GM19463 (cell line): ENCODE data around the gene MVB12B.

Experiments
- ATAC-seq: cut with Tn5 transposase; IDR thresholded peaks from one replicate; pipeline ENCODE4 v1.9.1; 2021; ENCODE audit warnings: mild to moderate bottlenecking, moderate library complexity; ENCODE audit not compliant: unreplicated experiment

The MVB12B gene

DNA sequence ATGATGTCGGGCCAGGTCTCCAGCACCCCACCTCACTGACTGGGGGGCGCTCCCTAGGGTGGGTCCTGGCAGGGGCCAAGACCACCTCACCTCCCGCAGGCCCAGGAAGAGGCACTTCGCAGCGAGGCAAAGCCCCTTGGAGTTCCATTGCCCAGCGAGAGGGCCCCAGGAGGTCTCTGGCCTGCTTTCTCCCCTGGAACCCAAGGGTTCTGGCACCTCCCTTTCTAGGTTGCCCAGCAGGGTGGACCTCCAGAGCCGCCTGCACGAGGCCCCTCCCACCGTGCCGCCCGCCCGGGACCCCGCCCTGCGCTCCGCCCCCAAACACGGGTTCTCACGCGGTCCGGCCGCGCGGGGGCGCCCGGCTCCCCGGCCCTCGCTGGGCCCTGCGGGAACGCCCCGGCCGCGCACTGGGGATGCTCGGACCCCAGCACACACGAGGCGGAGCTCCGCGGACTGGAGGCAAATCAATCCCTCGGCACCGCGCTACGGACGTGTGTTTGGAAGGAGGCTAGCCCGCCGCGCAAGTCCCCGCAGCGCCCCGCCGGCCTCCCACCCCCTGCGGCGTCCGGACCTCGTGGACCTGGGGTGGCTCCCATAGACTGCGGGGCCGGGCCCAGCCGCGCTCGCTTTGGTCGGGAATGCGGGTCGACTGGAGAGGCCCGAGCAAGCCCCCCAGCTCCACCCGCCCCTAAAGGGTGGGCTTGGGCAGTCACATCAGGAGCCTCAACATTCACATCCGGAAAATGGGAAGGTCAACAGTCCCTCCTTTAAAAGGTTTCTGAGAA, 187.6 kb downstream of the MVB12B start:
- no peak for ATAC-seq

DNA sequence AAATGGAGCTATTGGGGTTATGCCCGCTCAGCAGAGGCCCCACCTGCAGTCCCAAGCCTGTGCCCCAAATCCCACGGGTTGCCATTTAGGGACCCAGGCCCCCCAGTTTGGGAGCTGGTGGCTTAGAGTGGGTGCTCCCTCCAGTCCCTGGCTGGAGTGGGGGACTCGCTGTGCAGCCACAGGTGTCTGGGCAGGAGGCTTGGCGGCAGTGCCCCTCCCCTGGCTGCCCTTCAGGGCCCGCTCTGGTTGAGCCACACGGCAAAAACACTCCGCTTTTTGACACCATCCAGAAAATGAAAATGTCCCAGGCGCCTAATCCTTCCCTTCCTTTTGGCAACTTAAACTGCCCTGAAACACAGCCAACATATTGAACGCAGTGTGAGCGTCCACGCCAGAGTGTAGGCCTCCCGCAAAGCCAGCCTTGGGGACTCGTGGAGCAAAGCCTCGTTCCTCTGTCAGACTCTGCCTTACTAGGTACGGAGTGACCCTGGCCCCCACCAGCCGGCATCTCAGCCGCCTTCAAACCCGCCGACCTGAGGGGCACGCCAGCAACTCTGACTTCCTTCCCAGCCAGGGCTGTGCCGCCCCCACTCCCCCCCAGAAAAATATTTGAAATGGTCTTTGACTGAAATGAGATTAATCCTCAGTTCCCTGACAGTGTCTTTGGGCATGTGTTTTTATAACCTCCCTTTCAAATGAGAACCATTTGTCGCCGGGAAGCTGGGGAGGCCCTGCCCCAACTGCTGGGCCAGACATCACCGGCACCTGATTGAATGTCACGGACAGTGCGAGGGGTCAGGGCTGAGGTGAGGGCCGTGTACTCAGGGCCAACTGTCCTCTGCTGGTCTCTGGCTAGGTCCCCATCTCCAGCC, 188.6 kb downstream of the MVB12B start:
- ATAC-seq, result no peak

DNA sequence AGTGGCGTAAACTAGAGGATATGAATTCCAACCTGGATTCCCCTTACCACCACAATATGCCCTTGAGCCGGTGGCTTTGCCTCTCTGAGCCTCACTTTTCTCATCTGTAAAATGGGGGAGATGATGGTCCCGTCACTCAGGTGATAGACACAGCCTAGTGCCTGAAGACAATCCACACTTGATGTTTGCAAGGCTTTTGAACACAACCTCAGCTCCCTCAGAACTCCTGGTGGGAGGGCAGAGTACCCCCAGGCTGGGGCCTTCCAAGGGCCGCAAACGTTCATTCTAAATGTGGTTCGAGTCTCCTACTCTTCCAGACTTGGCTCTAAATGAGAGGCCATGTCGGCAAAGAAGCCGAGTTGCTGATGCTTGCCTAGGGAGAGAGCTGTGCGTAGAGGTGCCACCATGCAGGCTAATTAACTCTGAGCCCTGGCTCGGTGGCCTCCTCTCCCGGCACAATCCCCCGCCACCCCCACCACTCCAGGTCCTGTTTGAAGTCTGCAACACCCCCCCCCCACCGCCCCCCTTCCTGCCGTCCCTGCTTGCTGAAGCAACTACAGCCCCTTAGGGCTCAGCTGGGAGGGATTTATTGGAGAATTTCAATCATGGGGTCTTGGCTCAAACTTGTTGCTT, 189.4 kb downstream of the MVB12B start:
- ATAC-seq, result no peak

DNA sequence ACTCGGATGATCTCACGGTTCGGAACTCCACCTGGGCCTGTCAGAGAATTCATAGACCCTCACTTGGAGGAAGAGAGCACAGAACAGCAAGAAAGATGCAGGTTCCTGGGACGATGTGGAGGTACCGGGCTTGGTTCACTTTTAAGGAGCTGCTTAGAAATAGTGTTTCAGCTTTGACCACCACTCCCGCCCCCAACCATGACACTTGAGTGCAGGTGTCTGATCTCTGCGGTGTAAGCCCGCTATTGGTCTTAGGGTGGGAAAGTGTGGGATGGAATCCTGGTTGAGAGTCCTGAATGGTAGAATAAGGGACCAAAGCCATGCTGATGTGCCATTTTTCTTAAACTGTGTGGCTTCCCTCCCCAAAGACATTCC, 189.9 kb downstream of the MVB12B start:
- ATAC-seq, result no peak

DNA sequence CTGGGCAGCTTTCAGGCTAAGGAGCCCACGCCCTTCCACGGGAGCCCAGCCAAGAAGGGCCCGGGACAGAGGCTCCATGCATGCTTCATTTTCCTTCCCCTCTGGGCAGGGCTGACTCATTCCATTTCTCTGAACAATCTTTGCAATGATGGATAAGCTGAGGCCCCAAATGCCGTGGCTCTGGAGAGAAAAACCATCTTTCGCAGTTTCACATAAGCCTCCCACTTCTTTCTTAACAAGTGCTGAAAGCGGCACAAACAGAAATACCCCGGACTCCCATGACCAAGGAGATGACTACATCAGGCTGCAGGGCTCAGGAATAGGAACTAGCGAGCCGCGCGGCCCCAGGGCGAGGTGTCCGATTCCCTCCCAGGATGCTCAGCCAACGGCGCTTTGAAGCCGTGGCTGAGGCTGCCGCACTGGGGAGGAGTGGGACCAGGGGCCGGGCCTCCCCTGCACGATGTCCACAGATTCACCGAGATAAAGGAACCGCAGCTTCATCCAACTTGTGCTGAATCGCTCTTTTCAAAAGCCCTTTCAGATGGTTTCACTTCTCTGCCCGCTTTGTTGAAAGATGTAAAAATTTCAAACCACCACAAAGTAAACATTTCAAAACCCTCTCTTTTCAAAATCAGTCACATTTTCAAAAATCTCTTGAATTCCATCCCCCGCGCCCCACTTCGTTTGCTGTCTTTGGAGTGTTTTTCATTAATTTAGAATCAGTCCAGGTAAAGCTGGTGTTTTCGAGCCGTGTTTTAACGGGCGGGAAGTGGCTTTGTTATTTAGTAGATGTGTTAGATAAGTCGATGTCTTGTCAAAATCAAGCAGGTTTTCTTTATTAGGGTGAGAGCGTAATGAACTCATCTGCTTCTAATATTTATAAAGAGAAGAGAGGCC, 190.6 kb downstream of the MVB12B start:
- peak; percentile 53 for ATAC-seq

- ATAC-seq, result no peak
Measured at GRCh38 chr9:126517833-126518356, 191.3 kb downstream of the MVB12B start.

- no peak for ATAC-seq
Measured at GRCh38 chr9:126518763-126519162, 192.1 kb downstream of the MVB12B start.

DNA sequence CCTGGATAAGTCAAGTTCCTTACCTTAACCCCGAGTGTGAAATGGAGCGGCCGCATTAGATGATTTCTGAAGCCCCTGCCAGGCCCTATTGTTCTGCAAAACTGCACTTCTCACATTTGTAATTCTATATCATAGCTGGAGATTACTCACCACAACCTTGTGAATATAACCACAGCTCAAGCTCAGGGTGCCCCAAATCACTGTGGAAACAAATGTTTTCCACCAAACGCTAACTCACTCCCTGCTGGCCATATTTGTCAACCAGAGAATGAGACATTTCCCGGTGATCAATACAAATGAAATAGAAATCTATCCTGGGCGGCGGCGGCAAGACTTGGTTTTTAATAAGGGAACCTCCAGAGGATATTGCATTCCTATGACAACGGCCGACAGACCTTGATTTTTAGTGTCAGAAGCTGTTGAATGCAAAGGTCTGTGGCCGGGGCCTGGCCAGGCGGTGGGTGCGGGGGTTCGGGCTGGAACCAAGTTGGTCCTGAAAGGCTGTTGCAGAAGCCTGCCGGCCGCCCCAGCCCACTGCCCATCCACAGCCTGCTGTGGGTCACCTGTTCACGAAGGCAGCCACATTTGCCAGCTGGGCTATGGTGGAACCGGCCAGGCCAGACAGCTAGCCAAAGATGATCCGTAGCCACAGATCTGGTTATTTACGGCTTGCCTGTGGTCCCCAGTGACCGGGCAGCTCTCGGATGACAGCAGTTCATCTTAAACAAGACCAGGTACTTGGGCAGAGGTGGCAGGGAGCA, 193.2 kb downstream of the MVB12B start:
- no peak for ATAC-seq

DNA sequence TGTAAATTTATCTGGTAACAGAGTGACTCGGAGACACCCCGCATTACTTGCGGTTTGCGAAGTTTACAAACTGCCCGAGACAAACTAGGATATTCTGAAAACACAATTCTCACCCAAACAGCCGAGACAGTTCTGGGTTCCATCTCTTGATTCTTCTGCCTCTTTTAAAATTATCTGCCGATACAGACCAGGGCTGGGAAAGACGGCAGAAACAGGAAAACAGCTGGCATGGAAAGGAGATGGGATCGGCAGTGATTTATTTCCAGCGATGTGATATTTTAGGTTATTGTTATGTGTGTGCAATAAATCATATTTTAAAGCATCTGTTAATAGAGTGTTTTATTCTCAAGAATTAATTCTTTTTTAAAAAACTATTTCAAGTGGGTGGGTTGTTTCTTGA, 193.8 kb downstream of the MVB12B start:
- no peak for ATAC-seq

GRCh38 chr9:126521089-126521488, 194.5 kb downstream of the MVB12B start:
- ATAC-seq, result no peak

DNA sequence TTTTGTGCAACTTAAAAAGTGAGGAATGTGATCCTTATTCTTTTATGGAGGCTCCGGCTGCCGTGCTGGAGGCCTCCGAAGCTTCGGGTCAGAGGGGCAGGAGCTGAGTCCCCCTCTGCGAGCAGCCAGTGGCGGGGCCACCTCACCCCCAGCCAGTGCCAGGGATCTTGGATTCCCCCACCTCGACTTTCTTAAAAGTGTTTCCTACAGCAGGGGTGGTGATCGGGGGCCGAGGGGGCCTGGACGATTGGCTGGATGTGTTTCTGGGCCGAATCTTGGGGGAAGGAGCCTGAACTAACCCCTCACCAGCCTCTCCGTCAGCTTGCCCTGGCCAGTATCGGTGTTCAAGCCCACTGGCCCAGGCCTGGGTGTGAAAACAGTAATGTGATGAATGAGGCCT, 194.9 kb downstream of the MVB12B start:
- no peak for ATAC-seq

GRCh38 chr9:126521976-126522590, 195.5 kb downstream of the MVB12B start:
- ATAC-seq, result no peak

DNA sequence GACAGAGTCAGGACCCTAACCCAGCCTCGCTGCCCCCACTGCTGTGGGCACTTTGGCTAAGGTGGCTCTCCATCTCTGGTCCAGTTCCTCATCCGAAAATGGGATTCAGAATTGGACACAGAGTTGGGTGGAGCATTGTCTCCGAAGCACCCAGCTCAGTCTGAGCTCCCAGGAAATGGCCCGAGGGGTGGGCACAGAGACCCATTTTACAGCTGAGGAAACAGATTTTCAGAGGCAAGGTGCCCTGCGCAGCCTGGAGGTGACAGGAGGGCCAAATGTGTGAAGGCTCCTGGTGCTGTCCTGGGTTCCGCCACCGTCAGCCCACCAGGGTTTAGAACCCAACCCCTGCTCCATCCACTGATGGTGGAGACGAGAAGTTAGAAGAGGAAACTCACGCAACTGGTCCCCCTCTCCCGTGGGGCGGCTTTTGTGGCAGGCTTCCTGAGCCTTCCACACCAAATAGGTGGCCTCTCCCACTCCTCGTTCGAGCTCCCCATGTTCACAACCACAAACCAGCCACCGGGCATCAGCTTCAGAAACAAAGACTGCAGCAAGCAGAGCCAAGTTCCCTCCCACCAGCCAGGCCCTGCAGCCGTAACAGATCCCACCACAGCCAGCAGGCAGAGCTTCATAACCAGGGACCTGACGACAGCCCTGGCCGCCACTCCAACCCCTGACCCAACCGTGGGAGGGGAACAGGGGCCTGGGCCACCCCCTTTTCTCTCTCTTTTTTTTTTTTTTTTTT, 196.2 kb downstream of the MVB12B start:
- ATAC-seq, result no peak

- ATAC-seq, result no peak
Measured at GRCh38 chr9:126523611-126524111, 197.0 kb downstream of the MVB12B start.

GRCh38 chr9:126524353-126525077, 197.9 kb downstream of the MVB12B start:
- no peak for ATAC-seq

DNA sequence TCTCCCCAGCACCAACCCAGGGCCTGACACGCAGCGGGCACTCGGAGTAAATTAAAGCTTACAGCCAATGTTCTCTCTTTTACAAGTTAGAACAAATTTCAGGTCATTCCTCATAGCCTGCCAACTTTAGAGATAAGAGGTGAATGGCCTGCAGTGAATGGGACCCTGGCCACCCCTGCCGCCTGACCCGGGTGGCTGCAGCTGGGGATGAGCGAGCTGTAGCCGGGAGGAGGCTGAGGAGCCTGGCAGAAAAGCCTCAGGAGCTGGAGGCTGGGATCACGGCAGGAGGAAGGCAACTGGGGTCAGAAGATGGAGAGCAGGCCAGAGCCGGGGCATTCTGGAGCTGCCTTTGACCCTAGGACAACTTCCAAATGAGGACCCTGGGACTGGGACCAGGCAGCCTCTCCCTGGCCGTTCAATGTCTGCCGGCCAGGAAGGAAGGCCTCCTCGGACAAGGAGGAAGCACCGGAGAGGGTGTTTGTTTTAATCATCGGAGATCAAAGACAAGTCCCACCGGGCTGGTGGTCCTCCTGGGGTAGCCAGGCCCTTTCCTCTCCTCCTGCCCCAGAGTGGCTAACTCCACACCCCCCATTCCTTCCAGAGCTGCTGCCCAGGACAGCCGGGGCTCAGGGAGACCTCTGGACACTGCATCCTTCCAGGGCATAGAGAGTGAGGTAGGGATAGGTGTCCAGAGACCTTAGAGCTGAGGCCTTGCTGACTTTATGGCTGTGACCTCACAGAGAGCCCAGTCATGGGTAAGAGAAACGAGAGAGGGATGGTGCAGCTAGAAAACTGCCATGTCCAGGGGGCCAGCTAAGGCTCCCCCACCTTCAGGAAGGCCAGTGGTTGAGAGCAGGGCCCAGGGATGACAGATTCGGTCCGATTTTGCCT, 199.8 kb downstream of the MVB12B start:
- no peak for ATAC-seq
